ENCODE results near the gene PCDHAC1. TPM values are rescaled to one million over a fixed set of nuclear protein-coding genes. Genes with fewer than 3 reads are reported as not detected.

Gene PCDHAC1

GRCh38 chr5:140978260-140978659 is 52.2 kb downstream of the PCDHAC1 start:
- Histone ChIP-seq H2BK5ac (ENCODE audit: low read length) (no peak overlapping the region), H3K9ac (ENCODE audit: low read depth, low read length, poor library complexity) (no peak overlapping the region), H2BK120ac (ENCODE audit: low read depth, low read length) (no peak overlapping the region), H3K9me3 (replicated peaks in 1 of 2; ENCODE audit: control insufficient read depth in 2 of 2, insufficient read depth in 1 of 2, low read depth in 1 of 2, low read length in 2 of 2) (no peaks in the 10 kb centered on the region), H2BK15ac (ENCODE audit: low read length) (no peak overlapping the region), H3K14ac (ENCODE audit: low read length) (no peak overlapping the region), H3K27ac (replicated peaks; ENCODE audit: low read length) (no peak overlapping the region), H4K91ac (ENCODE audit: low read depth, low read length, poor library complexity) (no peak overlapping the region), H3K79me1 (ENCODE audit: low read depth, low read length) (no peaks in the 10 kb centered on the region), H3K4me1 (ENCODE audit: control insufficient read depth in 2 of 2, insufficient read depth in 1 of 2, low read depth in 1 of 2, low read length in 2 of 2) (no peaks in the 10 kb centered on the region), H3K27me3 (ENCODE audit: control insufficient read depth in 3 of 3, insufficient read depth in 3 of 3, low read depth in 1 of 3, low read length in 3 of 3) (no peaks in the 10 kb centered on the region), H2AFZ (ENCODE audit: low read length) (no peak overlapping the region), H3K23ac (ENCODE audit: low read depth, low read length, poor library complexity) (no peak overlapping the region), H3K4ac (ENCODE audit: low read length) (no peak overlapping the region), H3K18ac (ENCODE audit: low read length) (no peak overlapping the region), H3K36me3 (replicated peaks in 1 of 2; ENCODE audit: control insufficient read depth in 2 of 2, insufficient read depth in 2 of 2, low read length in 2 of 2) (no peaks in the 10 kb centered on the region), H4K8ac (ENCODE audit: low read depth, low read length) (no peak overlapping the region), H2AK5ac (ENCODE audit: low read depth, low read length) (no peak overlapping the region), H3K4me2 (ENCODE audit: insufficient read depth, low read length, poor library complexity, severe bottlenecking) (no peak overlapping the region), H3K4me3 (ENCODE audit: low read length in 2 of 2) (no peak overlapping the region), H2BK12ac (ENCODE audit: low read length) (no peak overlapping the region)
- DNase-seq (ENCODE audit: low spot score), result no peak
- WGBS, 2 donors (ENCODE audit: extremely low coverage in 2 of 2, insufficient read length in 2 of 2, insufficient replicate concordance in 1 of 2), result no CpG with 5 or more reads among the region's 2 CpGs

GRCh38 chr5:140978983-140979382 is 52.9 kb downstream of the PCDHAC1 start:
- Histone ChIP-seq H3K18ac (ENCODE audit: low read length) (no peak overlapping the region), H3K27me3 (ENCODE audit: control insufficient read depth in 3 of 3, insufficient read depth in 3 of 3, low read depth in 1 of 3, low read length in 3 of 3) (no peaks in the 10 kb centered on the region), H2BK15ac (ENCODE audit: low read length) (no peak overlapping the region), H3K4me3 (ENCODE audit: low read length in 2 of 2) (no peak overlapping the region), H2AK5ac (ENCODE audit: low read depth, low read length) (no peak overlapping the region), H3K79me1 (ENCODE audit: low read depth, low read length) (no peaks in the 10 kb centered on the region), H3K27ac (replicated peaks; ENCODE audit: low read length) (no peak overlapping the region), H3K4me1 (ENCODE audit: control insufficient read depth in 2 of 2, insufficient read depth in 1 of 2, low read depth in 1 of 2, low read length in 2 of 2) (no peaks in the 10 kb centered on the region), H2AFZ (ENCODE audit: low read length) (no peak overlapping the region), H4K8ac (ENCODE audit: low read depth, low read length) (no peak overlapping the region), H3K23ac (ENCODE audit: low read depth, low read length, poor library complexity) (no peak overlapping the region), H2BK120ac (ENCODE audit: low read depth, low read length) (no peak overlapping the region), H2BK12ac (ENCODE audit: low read length) (no peak overlapping the region), H3K14ac (ENCODE audit: low read length) (no peak overlapping the region), H3K9me3 (replicated peaks in 1 of 2; ENCODE audit: control insufficient read depth in 2 of 2, insufficient read depth in 1 of 2, low read depth in 1 of 2, low read length in 2 of 2) (no peaks in the 10 kb centered on the region), H3K4me2 (ENCODE audit: insufficient read depth, low read length, poor library complexity, severe bottlenecking) (no peak overlapping the region), H2BK5ac (ENCODE audit: low read length) (no peak overlapping the region), H4K91ac (ENCODE audit: low read depth, low read length, poor library complexity) (no peak overlapping the region), H3K4ac (ENCODE audit: low read length) (no peak overlapping the region), H3K36me3 (replicated peaks in 1 of 2; ENCODE audit: control insufficient read depth in 2 of 2, insufficient read depth in 2 of 2, low read length in 2 of 2) (no peaks in the 10 kb centered on the region), H3K9ac (ENCODE audit: low read depth, low read length, poor library complexity) (no peak overlapping the region)
- DNase-seq (ENCODE audit: low spot score), result no peak
- WGBS, 2 donors (ENCODE audit: extremely low coverage in 2 of 2, insufficient read length in 2 of 2, insufficient replicate concordance in 1 of 2), result no CpG with 5 or more reads among the region's 1 CpG

Small RNA genes lying within 50 kb of the gene (small RNA-seq; reads per million reads assigned to genes)
- gene AC010223.1 (ENCODE audit: insufficient read depth), result not detected

Measured in neuronal stem cell (in vitro differentiated cells).